GM06990 (cell line): ENCODE measurements around the gene CLEC20A.

Experiments
- DNase-seq: peaks from one replicate; pipeline ENCODE4 v3.0.0-alpha.2; 2011; ENCODE audit not compliant: insufficient read length; ENCODE audit errors: extremely low read depth
- H3K27me3 ChIP-seq: replicated peaks from 2 replicates; pipeline ENCODE4 v1.6.0; 2011; ENCODE audit warnings: low read length; ENCODE audit not compliant: control insufficient read depth, insufficient read depth
- H3K36me3 ChIP-seq: 2 replicates; pipeline ENCODE4 v1.5.1; 2011; ENCODE audit warnings: low read length; ENCODE audit not compliant: control insufficient read depth, insufficient read depth
- H3K4me3 ChIP-seq: replicated peaks from 2 replicates; pipeline ENCODE4 v1.5.1; 2011; ENCODE audit warnings: low read depth, mild to moderate bottlenecking, control low read depth, low read length
- CTCF ChIP-seq: IDR thresholded peaks from 2 replicates; pipeline ENCODE4 v1.5.1; 2011; ENCODE audit warnings: low read length, control low read depth, mild to moderate bottlenecking, inconsistent platforms; ENCODE audit not compliant: insufficient read depth, poor library complexity, severe bottlenecking

The CLEC20A gene

GRCh38 chr1:178513278-178513983 lies 16.7 kb upstream of the CLEC20A start:
- no peaks in the 10 kb centered on the region for H3K36me3 ChIP-seq
- no peak for DNase-seq
- 0 out of 2 replicates have a peak, but pooled peaks cover 1% of the 10 kb centered on the region for H3K27me3 ChIP-seq
- TF ChIP-seq CTCF: no peak
- H3K4me3 ChIP-seq: no peak overlapping the region

GRCh38 chr1:178512566-178513277 lies 16.0 kb upstream of the CLEC20A start, which contains the start of gene TEX35:
Gene TEX35 (plus strand): TSS chr1:178513109. CDS start chr1:178513189, 80 bp downstream.
- no peak for DNase-seq
- Histone ChIP-seq H3K36me3 (no peaks in the 10 kb centered on the region), H3K4me3 (no peak within 1 kb of the TSS), H3K27me3 (0 out of 2 replicates have a peak, but pooled peaks cover 1% of the 10 kb centered on the region)
- no peak for TF ChIP-seq CTCF

- Histone ChIP-seq H3K4me3 (no peak overlapping the region), H3K27me3 (0 out of 2 replicates have a peak, but pooled peaks cover 1% of the 10 kb centered on the region), H3K36me3 (no peaks in the 10 kb centered on the region)
- no peak for DNase-seq
- TF ChIP-seq CTCF: no peak
These were observed 13.4 kb upstream of the CLEC20A start for GRCh38 chr1:178510155-178510554.

GRCh38 chr1:178509414-178510007 lies 12.7 kb upstream of the CLEC20A start:
- Histone ChIP-seq H3K27me3 (0 out of 2 replicates have a peak, but pooled peaks cover 1% of the 10 kb centered on the region), H3K36me3 (no peaks in the 10 kb centered on the region), H3K4me3 (no peak overlapping the region)
- no peak for TF ChIP-seq CTCF
- no peak for DNase-seq

- H3K4me3 ChIP-seq: no peak overlapping the region
- TF ChIP-seq CTCF: no peak
- no peaks in the 10 kb centered on the region; the same call in 1 of the 2 replicates for H3K27me3 ChIP-seq
- no peak for DNase-seq
- H3K36me3 ChIP-seq: no peaks in the 10 kb centered on the region
These were observed 9.9 kb upstream of the CLEC20A start for GRCh38 chr1:178506669-178507068.
